ENCODE results near the gene SEC24C. TPM values are rescaled to one million over a fixed set of nuclear protein-coding genes. Genes with fewer than 3 reads are reported as not detected.

Gene SEC24C
- total RNA-seq, 1 experiment from 2014 or later, result 113 TPM

DNA sequence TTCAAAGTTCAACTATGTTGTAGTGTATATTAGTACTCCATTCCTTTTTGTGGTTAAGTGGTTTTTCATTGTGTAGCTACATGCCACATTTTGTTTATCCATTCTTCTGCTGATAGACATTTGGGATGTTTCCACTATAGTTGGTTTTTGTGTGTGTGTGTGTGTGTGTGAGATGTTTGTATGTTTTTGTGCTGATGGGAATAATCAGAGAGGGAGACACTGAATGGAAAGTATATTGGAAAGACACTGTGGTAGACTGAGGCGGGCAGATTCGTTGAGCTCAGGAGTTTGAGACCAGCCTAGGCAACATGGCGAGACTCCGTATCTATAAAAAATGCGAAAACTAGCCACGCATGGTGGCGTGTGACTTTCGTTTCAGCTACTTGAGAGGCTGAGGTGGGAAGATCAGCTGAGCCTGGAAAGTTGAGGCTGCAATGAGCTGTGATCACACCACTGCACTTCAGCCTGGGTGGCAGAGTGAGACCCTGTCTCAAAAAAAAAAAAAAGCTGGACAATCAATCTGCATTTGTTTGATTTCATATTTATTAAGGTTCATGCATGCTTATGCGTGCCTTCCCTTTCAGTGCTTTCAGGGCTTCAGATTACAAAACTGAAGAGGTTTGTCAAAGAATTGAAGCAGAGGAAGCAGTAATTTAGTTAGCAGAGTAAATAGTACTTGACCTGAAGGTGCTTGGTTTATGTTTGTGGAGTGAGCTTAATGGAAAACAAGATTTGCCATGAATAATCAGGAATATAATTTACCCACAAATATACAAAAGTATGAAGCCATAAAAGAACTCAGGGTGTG is 14.7 kb downstream of the SEC24C start:
- TF ChIP-seq TCF7L2 (IDR thresholded peaks at IDR 0.05; ENCODE audit: low read depth, low read length), result no peak
- TF ChIP-seq, protein P1, sequence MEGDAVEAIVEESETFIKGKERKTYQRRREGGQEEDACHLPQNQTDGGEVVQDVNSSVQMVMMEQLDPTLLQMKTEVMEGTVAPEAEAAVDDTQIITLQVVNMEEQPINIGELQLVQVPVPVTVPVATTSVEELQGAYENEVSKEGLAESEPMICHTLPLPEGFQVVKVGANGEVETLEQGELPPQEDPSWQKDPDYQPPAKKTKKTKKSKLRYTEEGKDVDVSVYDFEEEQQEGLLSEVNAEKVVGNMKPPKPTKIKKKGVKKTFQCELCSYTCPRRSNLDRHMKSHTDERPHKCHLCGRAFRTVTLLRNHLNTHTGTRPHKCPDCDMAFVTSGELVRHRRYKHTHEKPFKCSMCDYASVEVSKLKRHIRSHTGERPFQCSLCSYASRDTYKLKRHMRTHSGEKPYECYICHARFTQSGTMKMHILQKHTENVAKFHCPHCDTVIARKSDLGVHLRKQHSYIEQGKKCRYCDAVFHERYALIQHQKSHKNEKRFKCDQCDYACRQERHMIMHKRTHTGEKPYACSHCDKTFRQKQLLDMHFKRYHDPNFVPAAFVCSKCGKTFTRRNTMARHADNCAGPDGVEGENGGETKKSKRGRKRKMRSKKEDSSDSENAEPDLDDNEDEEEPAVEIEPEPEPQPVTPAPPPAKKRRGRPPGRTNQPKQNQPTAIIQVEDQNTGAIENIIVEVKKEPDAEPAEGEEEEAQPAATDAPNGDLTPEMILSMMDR (IDR thresholded peaks at IDR 0.05), result no peak
- TF ChIP-seq, protein P2, sequence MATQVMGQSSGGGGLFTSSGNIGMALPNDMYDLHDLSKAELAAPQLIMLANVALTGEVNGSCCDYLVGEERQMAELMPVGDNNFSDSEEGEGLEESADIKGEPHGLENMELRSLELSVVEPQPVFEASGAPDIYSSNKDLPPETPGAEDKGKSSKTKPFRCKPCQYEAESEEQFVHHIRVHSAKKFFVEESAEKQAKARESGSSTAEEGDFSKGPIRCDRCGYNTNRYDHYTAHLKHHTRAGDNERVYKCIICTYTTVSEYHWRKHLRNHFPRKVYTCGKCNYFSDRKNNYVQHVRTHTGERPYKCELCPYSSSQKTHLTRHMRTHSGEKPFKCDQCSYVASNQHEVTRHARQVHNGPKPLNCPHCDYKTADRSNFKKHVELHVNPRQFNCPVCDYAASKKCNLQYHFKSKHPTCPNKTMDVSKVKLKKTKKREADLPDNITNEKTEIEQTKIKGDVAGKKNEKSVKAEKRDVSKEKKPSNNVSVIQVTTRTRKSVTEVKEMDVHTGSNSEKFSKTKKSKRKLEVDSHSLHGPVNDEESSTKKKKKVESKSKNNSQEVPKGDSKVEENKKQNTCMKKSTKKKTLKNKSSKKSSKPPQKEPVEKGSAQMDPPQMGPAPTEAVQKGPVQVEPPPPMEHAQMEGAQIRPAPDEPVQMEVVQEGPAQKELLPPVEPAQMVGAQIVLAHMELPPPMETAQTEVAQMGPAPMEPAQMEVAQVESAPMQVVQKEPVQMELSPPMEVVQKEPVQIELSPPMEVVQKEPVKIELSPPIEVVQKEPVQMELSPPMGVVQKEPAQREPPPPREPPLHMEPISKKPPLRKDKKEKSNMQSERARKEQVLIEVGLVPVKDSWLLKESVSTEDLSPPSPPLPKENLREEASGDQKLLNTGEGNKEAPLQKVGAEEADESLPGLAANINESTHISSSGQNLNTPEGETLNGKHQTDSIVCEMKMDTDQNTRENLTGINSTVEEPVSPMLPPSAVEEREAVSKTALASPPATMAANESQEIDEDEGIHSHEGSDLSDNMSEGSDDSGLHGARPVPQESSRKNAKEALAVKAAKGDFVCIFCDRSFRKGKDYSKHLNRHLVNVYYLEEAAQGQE (IDR thresholded peaks at IDR 0.05; ENCODE audit: insufficient read depth in 1 of 2, low read depth in 2 of 2, low read length in 1 of 2), result no peak
- TF ChIP-seq SIN3A (IDR thresholded peaks at IDR 0.05; ENCODE audit: borderline replicate concordance, insufficient read depth, low read depth, low read length), result no peak
- no peak for TF ChIP-seq POLR2AphosphoS5 (IDR thresholded peaks at IDR 0.05; ENCODE audit: low read depth, low read length)
- in situ Hi-C loops (cut with HindIII; ENCODE audit: low pct_unique_long_range_greater_than_20kb, low sequenced_read_pairs) (no loop called here), intact Hi-C loops (cut with micrococcal nuclease; ENCODE audit: unreplicated experiment) (no loop called here)
- no peaks in the 10 kb centered on the region for H3K27me3 ChIP-seq (ENCODE audit: control insufficient read depth, insufficient read depth, low read length)
- H3K36me3 ChIP-seq (ENCODE audit: control insufficient read depth, insufficient read depth, low read length), result peaks cover 26% of the 10 kb centered on the region
- ATAC-seq (no peak), DNase-seq (ENCODE audit: low read depth, low spot score) (no peak)
- no peaks in the 10 kb centered on the region for H3K4me1 ChIP-seq (ENCODE audit: control insufficient read depth, insufficient read depth, low read length)
- H3K4me3 ChIP-seq (ENCODE audit: low read depth in 2 of 2, low read length in 2 of 2), result no peak overlapping the region
- ChIA-PET CTCF (no interaction called here), POLR2A (no interaction called here)
- no peak overlapping the region for H3K27ac ChIP-seq (ENCODE audit: low read length)
- no peaks in the 10 kb centered on the region for H3K9me3 ChIP-seq (ENCODE audit: control insufficient read depth, insufficient read depth, low read depth, low read length)
- BruUV-seq (replicated peaks), result TSS peak; percentile 13

DNA sequence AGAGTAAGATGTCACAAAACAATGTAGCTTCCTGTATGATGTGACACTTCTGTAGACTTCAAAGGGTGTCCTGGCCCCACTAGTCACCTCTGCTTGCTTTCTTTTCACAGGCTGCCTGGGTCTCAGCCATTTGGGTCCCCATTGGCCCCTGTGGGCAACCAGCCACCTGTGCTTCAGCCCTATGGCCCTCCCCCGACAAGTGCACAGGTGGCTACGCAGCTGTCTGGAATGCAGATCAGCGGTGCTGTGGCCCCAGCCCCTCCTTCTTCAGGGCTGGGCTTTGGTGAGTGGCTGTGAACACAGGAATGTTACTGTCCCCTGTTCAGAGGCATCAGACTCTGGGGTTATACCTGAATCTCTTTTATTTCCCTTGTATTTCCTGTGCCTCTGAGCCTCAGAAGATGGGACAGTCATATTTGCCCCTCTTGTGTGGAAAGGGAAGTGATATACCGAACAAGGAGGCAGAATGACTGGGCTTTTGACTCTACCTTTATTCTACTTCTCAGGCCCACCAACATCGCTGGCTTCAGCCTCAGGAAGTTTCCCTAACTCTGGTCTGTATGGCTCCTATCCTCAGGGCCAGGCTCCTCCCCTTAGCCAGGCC is 15.4 kb downstream of the SEC24C start:
- DNase-seq (ENCODE audit: low read depth, low spot score), result no peak
- Histone ChIP-seq H3K36me3 (ENCODE audit: control insufficient read depth, insufficient read depth, low read length) (peaks cover 26% of the 10 kb centered on the region), H3K9me3 (ENCODE audit: control insufficient read depth, insufficient read depth, low read depth, low read length) (no peaks in the 10 kb centered on the region), H3K4me3 (ENCODE audit: low read depth in 2 of 2, low read length in 2 of 2) (no peak overlapping the region), H3K27me3 (ENCODE audit: control insufficient read depth, insufficient read depth, low read length) (no peaks in the 10 kb centered on the region), H3K4me1 (ENCODE audit: control insufficient read depth, insufficient read depth, low read length) (no peaks in the 10 kb centered on the region), H3K27ac (ENCODE audit: low read length) (no peak overlapping the region)
- ATAC-seq, result no peak
- POLR2A ChIA-PET, result no interaction called here
- CTCF ChIA-PET, result no interaction called here
- BruUV-seq (replicated peaks), result no TSS peak
- in situ Hi-C loops (cut with HindIII; ENCODE audit: low pct_unique_long_range_greater_than_20kb, low sequenced_read_pairs), result no loop called here
- intact Hi-C loops (cut with micrococcal nuclease; ENCODE audit: unreplicated experiment), result no loop called here
- TF ChIP-seq TCF7L2 (IDR thresholded peaks at IDR 0.05; ENCODE audit: low read depth, low read length), result no peak
- no peak for TF ChIP-seq SIN3A (IDR thresholded peaks at IDR 0.05; ENCODE audit: borderline replicate concordance, insufficient read depth, low read depth, low read length)
- TF ChIP-seq, protein P2 (IDR thresholded peaks at IDR 0.05; ENCODE audit: insufficient read depth in 1 of 2, low read depth in 2 of 2, low read length in 1 of 2), result no peak
- TF ChIP-seq POLR2AphosphoS5 (IDR thresholded peaks at IDR 0.05; ENCODE audit: low read depth, low read length), result no peak
- TF ChIP-seq, protein P1 (IDR thresholded peaks at IDR 0.05), result no peak

Data from Panc1 (cell line).